IMR-90 (cell line): Measurements from ENCODE around the gene MARK4. TPM values are rescaled to one million over a fixed set of nuclear protein-coding genes. Genes with fewer than 3 reads are reported as not detected.

Source experiments
- ATAC-seq: fragments of 200-7000 bp; cut with Tn5 transposase; 2 replicates; pipeline ENCODE4 v1.9.1; 2020; ENCODE audit warnings: low read depth, mild to moderate bottlenecking, moderate library complexity
- BruUV-seq: library from RNA; stranded (reverse); fragments of 400-500 nt; replicated peaks from 2 replicates; lab custom pipeline; 2021; lab: Mats Ljungman, UMichigan
- CTCF ChIA-PET: fragments of 300-600 bp; formaldehyde crosslinking; extraction: SDS; loops from one replicate; lab custom pipeline; 2021; ENCODE audit warnings: antibody characterized with exemption; lab: Yijun Ruan, JAX
- POLR2A ChIA-PET: fragments of 300-600 bp; sonication (Branson Sonifier 250); formaldehyde crosslinking; loops from one replicate; lab custom pipeline; 2022; ENCODE audit warnings: antibody characterized with exemption; ENCODE audit not compliant: unreplicated experiment; lab: Charles Lee
- DNase-seq: peaks from one replicate; pipeline ENCODE4 v3.0.0; 2013
- H2AFZ ChIP-seq: replicated peaks from 2 replicates; pipeline ENCODE3; 2013; ENCODE audit warnings: low read length, mild to moderate bottlenecking; ENCODE audit not compliant: poor library complexity
- H2AK5ac ChIP-seq: 2 replicates; pipeline ENCODE4 v1.6.1; 2013; ENCODE audit warnings: low read depth, low read length, inconsistent platforms
- H2AK9ac ChIP-seq: replicated peaks from 2 replicates; pipeline ENCODE3; 2013; ENCODE audit warnings: mild to moderate bottlenecking, low read depth, low read length, moderate library complexity; ENCODE audit not compliant: poor library complexity
- H2BK120ac ChIP-seq: 2 replicates; pipeline ENCODE4 v1.6.1; 2013; ENCODE audit warnings: low read depth, low read length, inconsistent platforms
- H2BK15ac ChIP-seq: 3 replicates; pipeline ENCODE4 v1.6.1; 2013; ENCODE audit warnings: low read depth, low read length, inconsistent platforms
- H2BK20ac ChIP-seq: 2 replicates; pipeline ENCODE4 v1.6.1; 2013; ENCODE audit warnings: low read depth, mild to moderate bottlenecking, inconsistent platforms, low read length, moderate library complexity
- H2BK5ac ChIP-seq: 2 replicates; pipeline ENCODE4 v1.6.1; 2013; ENCODE audit warnings: mild to moderate bottlenecking, low read depth, low read length, inconsistent platforms; ENCODE audit not compliant: poor library complexity, severe bottlenecking
- H3K14ac ChIP-seq: replicated peaks from 2 replicates; pipeline ENCODE4 v1.6.1; 2013; ENCODE audit warnings: low read depth, low read length, inconsistent platforms
- H3K18ac ChIP-seq: 2 replicates; pipeline ENCODE4 v1.6.1; 2013; ENCODE audit warnings: low read depth, low read length, control low read depth
- H3K23ac ChIP-seq: 2 replicates; pipeline ENCODE4 v1.6.1; 2013; ENCODE audit warnings: low read depth, low read length, inconsistent platforms
- H3K27ac ChIP-seq: 2 replicates; pipeline ENCODE4 v1.5.1; 2013; ENCODE audit warnings: mild to moderate bottlenecking, control low read depth, low read length; ENCODE audit not compliant: insufficient read depth
- H3K27me3 ChIP-seq: 2 replicates; pipeline ENCODE4 v1.6.1; 2013; ENCODE audit warnings: low read length; ENCODE audit not compliant: control insufficient read depth, insufficient read depth
- H3K36me3 ChIP-seq: 2 replicates; pipeline ENCODE4 v1.6.1; 2013; ENCODE audit warnings: low read length, mixed read lengths; ENCODE audit not compliant: control insufficient read depth, insufficient read depth
- H3K4ac ChIP-seq: 2 replicates; pipeline ENCODE4 v1.6.1; 2013; ENCODE audit warnings: low read depth, low read length, inconsistent platforms
- H3K4me1 ChIP-seq: 2 replicates; pipeline ENCODE4 v1.6.1; 2013; ENCODE audit warnings: low read length, mixed read lengths; ENCODE audit not compliant: control insufficient read depth, insufficient read depth
- H3K4me2 ChIP-seq: 2 replicates; pipeline ENCODE4 v1.6.1; 2013; ENCODE audit warnings: low read depth, mild to moderate bottlenecking, control low read depth, low read length, moderate library complexity
- H3K4me3 ChIP-seq: 2 replicates; pipeline ENCODE4 v1.5.1; 2013; ENCODE audit warnings: low read depth, mild to moderate bottlenecking, control low read depth, low read length, moderate library complexity; ENCODE audit not compliant: insufficient read depth
- H3K56ac ChIP-seq: 2 replicates; pipeline ENCODE4 v1.6.1; 2013; ENCODE audit warnings: low read length, inconsistent platforms; ENCODE audit not compliant: insufficient read depth; ENCODE audit errors: extremely low read depth
- H3K79me1 ChIP-seq, 2 experiments: 2 replicates each; pipeline ENCODE4 v1.6.1; 2013; ENCODE audit warnings: low read length in 2 of 2, inconsistent platforms in 1 of 2, low read depth in 1 of 2
- H3K9ac ChIP-seq: 2 replicates; pipeline ENCODE4 v1.6.1; 2013; ENCODE audit warnings: low read depth, low read length, control low read depth
- H3K9me1 ChIP-seq: 2 replicates; pipeline ENCODE4 v1.6.1; 2013; ENCODE audit warnings: low read length, inconsistent platforms; ENCODE audit not compliant: insufficient read depth
- H3K9me3 ChIP-seq: 2 replicates; pipeline ENCODE4 v1.6.1; 2013; ENCODE audit warnings: low read length; ENCODE audit not compliant: control insufficient read depth, insufficient read depth
- H4K20me1 ChIP-seq: 2 replicates; pipeline ENCODE4 v1.6.1; 2013; ENCODE audit warnings: low read length, inconsistent platforms; ENCODE audit not compliant: insufficient read depth
- H4K5ac ChIP-seq: 2 replicates; pipeline ENCODE4 v1.6.1; 2013; ENCODE audit warnings: mild to moderate bottlenecking, low read depth, low read length, control low read depth
- H4K8ac ChIP-seq, 2 experiments: 2 replicates each; pipeline ENCODE4 v1.6.1; 2013; ENCODE audit warnings: low read depth in 2 of 2, low read length in 2 of 2, control low read depth in 1 of 2, inconsistent platforms in 1 of 2
- H4K91ac ChIP-seq: 2 replicates; pipeline ENCODE4 v1.6.1; 2013; ENCODE audit warnings: low read depth, low read length, inconsistent platforms; ENCODE audit not compliant: insufficient read depth
- BHLHE40 ChIP-seq: fragments of 150-350 bp; IDR thresholded peaks from 2 replicates; pipeline ENCODE4 v1.6.1; 2016; ENCODE audit warnings: mild to moderate bottlenecking, low read depth, low read length
- CEBPB ChIP-seq: IDR thresholded peaks from 2 replicates; pipeline ENCODE4 v1.6.1; 2012; ENCODE audit warnings: low read depth, low read length, improper control_type of control experiment
- CHD1 ChIP-seq: IDR thresholded peaks from 2 replicates; pipeline ENCODE4 v1.6.1; 2012; ENCODE audit warnings: low read depth, low read length, improper control_type of control experiment
- FOS ChIP-seq: fragments of 150-350 bp; IDR thresholded peaks from 2 replicates; pipeline ENCODE4 v1.6.1; 2016; ENCODE audit warnings: low read depth, low read length
- MAFK ChIP-seq: IDR thresholded peaks from 2 replicates; pipeline ENCODE4 v1.6.1; 2012; ENCODE audit warnings: low read depth, low read length, improper control_type of control experiment
- MAZ ChIP-seq: IDR thresholded peaks from 2 replicates; pipeline ENCODE4 v1.6.1; 2012; ENCODE audit warnings: low read depth, mild to moderate bottlenecking, low read length, improper control_type of control experiment, moderate library complexity, borderline replicate concordance
- MXI1 ChIP-seq: IDR thresholded peaks from 2 replicates; pipeline ENCODE4 v1.6.1; 2012; ENCODE audit warnings: low read depth, mild to moderate bottlenecking, low read length, moderate library complexity, borderline replicate concordance
- NFE2L2 ChIP-seq: fragments of 150-350 bp; IDR thresholded peaks from 2 replicates; pipeline ENCODE4 v1.6.1; 2016; ENCODE audit warnings: low read depth, mild to moderate bottlenecking, low read length
- POLR2A ChIP-seq: IDR thresholded peaks from 2 replicates; pipeline ENCODE4 v1.6.1; 2012; ENCODE audit warnings: mild to moderate bottlenecking, low read depth, low read length
- RAD21 ChIP-seq: IDR thresholded peaks from 2 replicates; pipeline ENCODE4 v1.6.1; 2012; ENCODE audit warnings: low read length, improper control_type of control experiment
- RCOR1 ChIP-seq: IDR thresholded peaks from 2 replicates; pipeline ENCODE4 v1.6.1; 2012; ENCODE audit warnings: mild to moderate bottlenecking, low read length, improper control_type of control experiment; ENCODE audit not compliant: insufficient replicate concordance
- RFX5 ChIP-seq: IDR thresholded peaks from 2 replicates; pipeline ENCODE4 v1.8.0; 2012; ENCODE audit warnings: low read depth, mild to moderate bottlenecking, low read length, moderate library complexity
- SMC3 ChIP-seq: fragments of 150-350 bp; IDR thresholded peaks from 2 replicates; pipeline ENCODE4 v1.6.1; 2016; ENCODE audit warnings: low read depth, mild to moderate bottlenecking, antibody characterized with exemption, low read length, moderate library complexity
- WGBS, 2 experiments: methylation state at CpG; one replicate each; pipeline versions ENCODE4 v1.1.5 to v1.1.7; 2013; ENCODE audit warnings: missing lambda C conversion rate in 2 of 2; ENCODE audit not compliant: insufficient read length in 1 of 2; ENCODE audit errors: extremely low coverage in 2 of 2; 5-methylcytosine and 5-hydroxymethylcytosine counted together
- dilution Hi-C: fragments of 300-500 bp; cut with HindIII; formaldehyde crosslinking; loops from one replicate; pipeline ENCODE4 v1.14.3; 2018; ENCODE audit warnings: low sequenced_read_pairs; ENCODE audit not compliant: unreplicated experiment
- in situ Hi-C: fragments of 300-500 bp; cut with MboI; formaldehyde crosslinking; loops from 3 replicates; pipeline ENCODE4 v1.14.3; 2019; ENCODE audit warnings: low sequenced_read_pairs, inconsistent platforms, mixed read lengths
- intact Hi-C: fragments of 100-400 bp; cut with micrococcal nuclease; formaldehyde crosslinking; loops from 2 replicates; pipeline ENCODE4 v1.10.0; 2022
- polyA plus RNA-seq, 3 experiments: library from polyadenylated mRNA; depleted of rRNA; stranded (reverse); fragments of >200 nt; gene quantifications; 2 replicates each; pipeline ENCODE4 v1.2.3, GENCODE V29; 2012; ENCODE audit warnings: low replicate concordance in 1 of 3
- total RNA-seq: library from RNA; depleted of rRNA; stranded (reverse); fragments of >200 nt; gene quantifications from 2 replicates; pipeline ENCODE4 v1.2.3, GENCODE V29; 2012
- TF ChIP-seq, protein P1 (sequence below): fragments of 150-350 bp; IDR thresholded peaks from 2 replicates; pipeline ENCODE4 v1.6.1; 2017; ENCODE audit warnings: mild to moderate bottlenecking, antibody characterized with exemption, low read length, low read depth
- TF ChIP-seq, protein P2 (sequence below): fragments of 150-350 bp; IDR thresholded peaks from 2 replicates; pipeline ENCODE4 v1.6.1; 2016; ENCODE audit warnings: low read depth, mild to moderate bottlenecking, low read length, moderate library complexity, borderline replicate concordance
- TF ChIP-seq, protein P3 (sequence below): conservative IDR thresholded peaks from 2 replicates; pipeline ENCODE4 v1.5.1; 2012; ENCODE audit warnings: mild to moderate bottlenecking, low read depth, low read length, improper control_type of control experiment

Gene MARK4
- total and polyA plus RNA-seq, 2 of the 4 experiments (the other 2 are of a cell fraction): 11.3 to 20.7 TPM

DNA sequence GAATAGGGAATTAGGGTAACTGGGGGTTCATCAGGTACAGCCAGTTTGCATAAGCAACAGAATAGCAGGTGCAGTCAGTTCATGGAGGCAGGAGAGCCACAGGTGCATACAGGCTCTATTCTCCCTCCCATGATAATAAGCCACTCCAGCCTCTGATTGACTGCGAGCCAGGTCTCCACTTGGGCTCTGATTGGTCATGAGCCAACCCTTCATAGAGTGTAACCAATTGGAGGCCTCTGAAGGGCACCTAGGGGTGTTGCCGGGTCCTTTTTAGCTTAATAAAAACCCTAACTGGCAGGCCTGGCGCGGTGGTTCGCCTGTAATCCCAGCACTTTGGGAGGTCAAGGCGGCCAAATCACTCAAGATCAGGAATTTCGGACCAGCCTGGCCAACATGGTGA, 80.3 kb downstream of the MARK4 start:
- H3K27ac ChIP-seq: no peak overlapping the region
- dilution Hi-C loops (no loop called here), in situ Hi-C loops (no loop called here), intact Hi-C loops (no loop called here)
- no peak overlapping the region for H3K4me2 ChIP-seq
- no peak overlapping the region for H3K14ac ChIP-seq
- H3K56ac ChIP-seq: no peak overlapping the region
- H3K9me1 ChIP-seq: no peaks in the 10 kb centered on the region
- H3K79me1 ChIP-seq: no peaks in the 10 kb centered on the region
- no peaks in the 10 kb centered on the region for H3K27me3 ChIP-seq
- H3K36me3 ChIP-seq: no peaks in the 10 kb centered on the region
- H3K4me3 ChIP-seq: no peak overlapping the region
- BruUV-seq: no TSS peak
- H4K20me1 ChIP-seq: no peaks in the 10 kb centered on the region
- TF ChIP-seq, protein P1, sequence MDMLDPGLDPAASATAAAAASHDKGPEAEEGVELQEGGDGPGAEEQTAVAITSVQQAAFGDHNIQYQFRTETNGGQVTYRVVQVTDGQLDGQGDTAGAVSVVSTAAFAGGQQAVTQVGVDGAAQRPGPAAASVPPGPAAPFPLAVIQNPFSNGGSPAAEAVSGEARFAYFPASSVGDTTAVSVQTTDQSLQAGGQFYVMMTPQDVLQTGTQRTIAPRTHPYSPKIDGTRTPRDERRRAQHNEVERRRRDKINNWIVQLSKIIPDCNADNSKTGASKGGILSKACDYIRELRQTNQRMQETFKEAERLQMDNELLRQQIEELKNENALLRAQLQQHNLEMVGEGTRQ: no peak
- TF ChIP-seq RFX5 (no peak), CEBPB (no peak), MAFK (no peak), MAZ (no peak), NFE2L2 (no peak), MXI1 (no peak), CHD1 (no peak), SMC3 (no peak), RAD21 (no peak), POLR2A (no peak), BHLHE40 (no peak), RCOR1 (no peak), FOS (no peak)
- TF ChIP-seq, protein P2, sequence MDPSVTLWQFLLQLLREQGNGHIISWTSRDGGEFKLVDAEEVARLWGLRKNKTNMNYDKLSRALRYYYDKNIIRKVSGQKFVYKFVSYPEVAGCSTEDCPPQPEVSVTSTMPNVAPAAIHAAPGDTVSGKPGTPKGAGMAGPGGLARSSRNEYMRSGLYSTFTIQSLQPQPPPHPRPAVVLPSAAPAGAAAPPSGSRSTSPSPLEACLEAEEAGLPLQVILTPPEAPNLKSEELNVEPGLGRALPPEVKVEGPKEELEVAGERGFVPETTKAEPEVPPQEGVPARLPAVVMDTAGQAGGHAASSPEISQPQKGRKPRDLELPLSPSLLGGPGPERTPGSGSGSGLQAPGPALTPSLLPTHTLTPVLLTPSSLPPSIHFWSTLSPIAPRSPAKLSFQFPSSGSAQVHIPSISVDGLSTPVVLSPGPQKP: no peak
- TF ChIP-seq, protein P3, sequence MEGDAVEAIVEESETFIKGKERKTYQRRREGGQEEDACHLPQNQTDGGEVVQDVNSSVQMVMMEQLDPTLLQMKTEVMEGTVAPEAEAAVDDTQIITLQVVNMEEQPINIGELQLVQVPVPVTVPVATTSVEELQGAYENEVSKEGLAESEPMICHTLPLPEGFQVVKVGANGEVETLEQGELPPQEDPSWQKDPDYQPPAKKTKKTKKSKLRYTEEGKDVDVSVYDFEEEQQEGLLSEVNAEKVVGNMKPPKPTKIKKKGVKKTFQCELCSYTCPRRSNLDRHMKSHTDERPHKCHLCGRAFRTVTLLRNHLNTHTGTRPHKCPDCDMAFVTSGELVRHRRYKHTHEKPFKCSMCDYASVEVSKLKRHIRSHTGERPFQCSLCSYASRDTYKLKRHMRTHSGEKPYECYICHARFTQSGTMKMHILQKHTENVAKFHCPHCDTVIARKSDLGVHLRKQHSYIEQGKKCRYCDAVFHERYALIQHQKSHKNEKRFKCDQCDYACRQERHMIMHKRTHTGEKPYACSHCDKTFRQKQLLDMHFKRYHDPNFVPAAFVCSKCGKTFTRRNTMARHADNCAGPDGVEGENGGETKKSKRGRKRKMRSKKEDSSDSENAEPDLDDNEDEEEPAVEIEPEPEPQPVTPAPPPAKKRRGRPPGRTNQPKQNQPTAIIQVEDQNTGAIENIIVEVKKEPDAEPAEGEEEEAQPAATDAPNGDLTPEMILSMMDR: no peak
- no peak overlapping the region for H3K4ac ChIP-seq
- H3K4me1 ChIP-seq: no peaks in the 10 kb centered on the region; the same call in 1 of the 2 replicates
- H3K23ac ChIP-seq: no peak overlapping the region
- POLR2A ChIA-PET: no interaction called here
- H3K18ac ChIP-seq: no peak overlapping the region
- no peak overlapping the region for H2AK9ac ChIP-seq
- H4K5ac ChIP-seq: no peak overlapping the region
- H4K8ac ChIP-seq: no peak overlapping the region
- H2AK5ac ChIP-seq: no peak overlapping the region
- H3K9ac ChIP-seq: no peak overlapping the region
- no peak for DNase-seq
- no peaks in the 10 kb centered on the region for H3K9me3 ChIP-seq
- no peak overlapping the region for H2BK120ac ChIP-seq
- no peak overlapping the region for H2BK5ac ChIP-seq
- H2BK20ac ChIP-seq: no peak overlapping the region
- H2BK15ac ChIP-seq: no peak overlapping the region
- WGBS, 2 experiments: 68% methylated on average over 6 of the region's 7 CpGs; no CpG with 5 or more reads in 1 of the 2 experiments
- no peak overlapping the region for H4K91ac ChIP-seq
- ATAC-seq: no peak
- CTCF ChIA-PET: no interaction called here
- H2AFZ ChIP-seq: no peak overlapping the region
